A673 (cell line): ENCODE measurements around the gene ZDHHC17.

ENCODE experiments used
- CTCF ChIP-seq: fragments of 300-800, 200-600 bp; sonication (generic); conservative IDR thresholded peaks from 2 replicates; pipeline ENCODE4 v1.5.1; 2017; ENCODE audit warnings: low read depth, mild to moderate bottlenecking, antibody characterized with exemption, low read length, moderate library complexity, mixed read lengths
- EZH2 ChIP-seq: fragments of 200-600 bp; sonication (generic); IDR thresholded peaks from 2 replicates; pipeline ENCODE4 v1.6.1; 2017; ENCODE audit warnings: borderline replicate concordance, low read depth, mild to moderate bottlenecking, mixed read lengths, antibody characterized with exemption, low read length; ENCODE audit not compliant: poor library complexity, severe bottlenecking

- TF ChIP-seq CTCF (no peak), EZH2 (no peak)
Observed at GRCh38 chr12:76786986-76787385, 23.1 kb downstream of the ZDHHC17 start.
